Fibroblast of villous mesenchyme (primary cell): Measurements from ENCODE around the gene WDR93. TPM values are rescaled to one million over a fixed set of nuclear protein-coding genes. Genes with fewer than 3 reads are reported as not detected.

Source experiments
- DNase-seq: peaks from one replicate; pipeline ENCODE4 v3.0.0-alpha.2; 2010; ENCODE audit warnings: low read depth
- H3K4me3 ChIP-seq: 2 replicates; pipeline ENCODE4 v1.5.1; 2011; ENCODE audit warnings: low read depth, mild to moderate bottlenecking, low read length
- total RNA-seq: library from RNA; depleted of rRNA; stranded (reverse); fragments of >200 nt; gene quantifications from 2 replicates; pipeline ENCODE4 v1.2.3, GENCODE V29; 2012
- TF ChIP-seq, protein P1 (sequence below): IDR thresholded peaks from 2 replicates; pipeline ENCODE4 v1.5.1; 2012; ENCODE audit warnings: low read depth, mild to moderate bottlenecking, low read length; ENCODE audit not compliant: insufficient read depth

WDR93 gene
- total RNA-seq, 1 donor = not detected

- DNase-seq = no peak
- TF ChIP-seq, protein P1, sequence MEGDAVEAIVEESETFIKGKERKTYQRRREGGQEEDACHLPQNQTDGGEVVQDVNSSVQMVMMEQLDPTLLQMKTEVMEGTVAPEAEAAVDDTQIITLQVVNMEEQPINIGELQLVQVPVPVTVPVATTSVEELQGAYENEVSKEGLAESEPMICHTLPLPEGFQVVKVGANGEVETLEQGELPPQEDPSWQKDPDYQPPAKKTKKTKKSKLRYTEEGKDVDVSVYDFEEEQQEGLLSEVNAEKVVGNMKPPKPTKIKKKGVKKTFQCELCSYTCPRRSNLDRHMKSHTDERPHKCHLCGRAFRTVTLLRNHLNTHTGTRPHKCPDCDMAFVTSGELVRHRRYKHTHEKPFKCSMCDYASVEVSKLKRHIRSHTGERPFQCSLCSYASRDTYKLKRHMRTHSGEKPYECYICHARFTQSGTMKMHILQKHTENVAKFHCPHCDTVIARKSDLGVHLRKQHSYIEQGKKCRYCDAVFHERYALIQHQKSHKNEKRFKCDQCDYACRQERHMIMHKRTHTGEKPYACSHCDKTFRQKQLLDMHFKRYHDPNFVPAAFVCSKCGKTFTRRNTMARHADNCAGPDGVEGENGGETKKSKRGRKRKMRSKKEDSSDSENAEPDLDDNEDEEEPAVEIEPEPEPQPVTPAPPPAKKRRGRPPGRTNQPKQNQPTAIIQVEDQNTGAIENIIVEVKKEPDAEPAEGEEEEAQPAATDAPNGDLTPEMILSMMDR = no peak
- H3K4me3 ChIP-seq = no peak overlapping the region
Measured at GRCh38 chr15:89707577-89707976, 17.0 kb downstream of the WDR93 start.

DNA sequence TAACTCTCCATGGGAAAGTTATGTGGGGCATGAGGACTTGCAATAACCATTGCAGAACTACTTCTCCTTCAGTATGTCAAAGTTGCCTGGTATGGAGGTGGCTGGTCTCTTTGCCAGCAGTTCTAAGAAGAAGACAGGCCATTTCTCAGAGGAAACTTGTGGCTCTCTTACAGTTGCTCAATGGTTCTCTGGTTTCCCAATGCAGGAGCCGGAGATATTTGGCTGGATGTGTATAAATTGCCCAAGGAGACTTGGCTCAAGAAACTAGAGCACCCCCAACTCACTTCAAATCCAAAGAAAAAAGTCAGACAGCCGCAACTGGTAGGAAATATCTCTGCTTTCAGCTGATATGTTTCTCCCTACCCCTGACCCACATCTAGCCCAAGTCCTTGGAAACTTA lies 24.2 kb downstream of the WDR93 start:
- TF ChIP-seq, protein P1 = no peak
- H3K4me3 ChIP-seq = no peak overlapping the region
- peak; percentile 12 for DNase-seq

GRCh38 chr15:89723031-89723430 lies 32.4 kb downstream of the WDR93 start:
- no peak for DNase-seq
- TF ChIP-seq, protein P1 = no peak
- no peak overlapping the region for H3K4me3 ChIP-seq

- TF ChIP-seq, protein P1 = no peak
- no peak overlapping the region for H3K4me3 ChIP-seq
- no peak for DNase-seq
Measured at GRCh38 chr15:89724621-89725020, 34.0 kb downstream of the WDR93 start.

DNA sequence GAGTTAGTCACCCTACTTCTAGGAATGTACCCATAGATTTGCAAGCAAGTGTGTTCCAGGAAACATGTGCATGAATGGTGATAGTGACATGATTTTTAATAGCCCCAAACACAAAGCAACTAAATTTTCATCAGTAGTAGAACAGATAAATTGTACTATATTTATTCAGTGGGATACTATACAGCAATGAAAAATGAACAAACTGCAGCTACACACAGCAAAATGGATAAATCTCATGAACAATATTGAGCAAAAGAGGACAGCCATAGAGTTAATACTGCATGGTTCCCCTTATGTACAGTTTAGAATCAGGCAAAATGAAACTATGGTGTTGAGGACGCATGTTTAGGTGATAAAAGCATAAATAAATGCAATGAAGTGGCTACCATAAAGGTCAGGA lies 34.5 kb downstream of the WDR93 start:
- no peak for DNase-seq
- H3K4me3 ChIP-seq = no peak overlapping the region
- TF ChIP-seq, protein P1 = no peak

- peak; percentile 93 for DNase-seq
- H3K4me3 ChIP-seq = no peak overlapping the region
- TF ChIP-seq, protein P1 = no peak
Measured at GRCh38 chr15:89728254-89728653, 37.6 kb downstream of the WDR93 start.

DNA sequence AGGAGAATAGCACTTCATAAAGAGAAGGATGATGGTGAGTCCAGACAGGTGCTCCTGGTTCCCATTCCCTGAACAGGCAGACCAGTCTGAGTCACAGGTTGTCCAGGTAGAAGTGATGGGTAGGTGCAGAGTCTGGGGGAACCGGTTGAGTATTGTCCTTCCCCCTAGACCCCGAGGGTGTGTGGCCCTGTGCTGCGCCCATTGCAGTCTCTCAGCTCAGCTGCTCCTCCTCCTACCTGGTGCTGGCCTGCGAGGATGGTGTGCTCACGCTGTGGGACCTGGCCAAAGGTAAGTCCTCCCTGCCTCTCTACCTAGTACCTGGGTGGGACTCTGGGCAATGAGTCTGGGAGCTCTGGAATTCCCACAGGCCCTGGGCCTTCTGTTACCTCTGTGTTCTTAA lies 40.7 kb downstream of the WDR93 start:
- no peak overlapping the region for H3K4me3 ChIP-seq
- TF ChIP-seq, protein P1 = no peak
- no peak for DNase-seq
